A673 (cell line): ENCODE measurements around the gene ERF. TPM values are rescaled to one million over a fixed set of nuclear protein-coding genes. Genes with fewer than 3 reads are reported as not detected.

ENCODE experiments used
- BruUV-seq: library from RNA; stranded (reverse); fragments of 400-500 nt; replicated peaks from 2 replicates; lab custom pipeline; 2021; lab: Mats Ljungman, UMichigan
- CTCF ChIA-PET: fragments of 300-600 bp; sonication (Branson Sonifier 250); formaldehyde crosslinking; loops from one replicate; lab custom pipeline; 2022; ENCODE audit warnings: antibody characterized with exemption; lab: Charles Lee
- POLR2A ChIA-PET: fragments of 300-600 bp; sonication (Branson Sonifier 250); formaldehyde crosslinking; loops from one replicate; lab custom pipeline; 2022; ENCODE audit warnings: antibody characterized with exemption; ENCODE audit not compliant: low non-redundant PET; lab: Charles Lee
- DNase-seq: peaks from one replicate; pipeline ENCODE4 v3.0.0-alpha.2; 2015; ENCODE audit warnings: low spot score
- H3K27ac ChIP-seq: fragments of 200-600 bp; sonication (generic); 2 replicates; pipeline ENCODE4 v1.5.1; 2016; ENCODE audit warnings: mixed run types, low read depth, mild to moderate bottlenecking, mixed read lengths, antibody characterized with exemption, low read length; ENCODE audit not compliant: poor library complexity, severe bottlenecking
- H3K27me3 ChIP-seq: fragments of 200-600 bp; sonication (generic); replicated peaks from 2 replicates; pipeline ENCODE4 v1.6.1; 2017; ENCODE audit warnings: mixed run types, low read depth, mild to moderate bottlenecking, mixed read lengths, antibody characterized with exemption, low read length; ENCODE audit not compliant: insufficient read depth, poor library complexity
- H3K36me3 ChIP-seq: fragments of 200-600 bp; sonication (generic); 2 replicates; pipeline ENCODE4 v1.6.1; 2016; ENCODE audit warnings: mixed run types, mild to moderate bottlenecking, mixed read lengths, antibody characterized with exemption, low read length; ENCODE audit not compliant: insufficient read depth, poor library complexity, severe bottlenecking
- H3K4me1 ChIP-seq: fragments of 200-600 bp; sonication (generic); 2 replicates; pipeline ENCODE4 v1.6.1; 2017; ENCODE audit warnings: mixed run types, mild to moderate bottlenecking, mixed read lengths, antibody characterized with exemption, low read length; ENCODE audit not compliant: insufficient read depth, poor library complexity, severe bottlenecking
- H3K4me3 ChIP-seq: fragments of 200-600 bp; sonication (generic); 2 replicates; pipeline ENCODE4 v1.5.1; 2016; ENCODE audit warnings: low read depth, mixed run types, mild to moderate bottlenecking, mixed read lengths, low read length; ENCODE audit not compliant: poor library complexity, severe bottlenecking
- H3K9me3 ChIP-seq: fragments of 200-600 bp; sonication (generic); 2 replicates; pipeline ENCODE4 v1.6.1; 2016; ENCODE audit warnings: mixed run types, low read depth, mild to moderate bottlenecking, mixed read lengths, antibody characterized with exemption, low read length; ENCODE audit not compliant: poor library complexity, severe bottlenecking
- EZH2 ChIP-seq: fragments of 200-600 bp; sonication (generic); IDR thresholded peaks from 2 replicates; pipeline ENCODE4 v1.6.1; 2017; ENCODE audit warnings: borderline replicate concordance, low read depth, mild to moderate bottlenecking, mixed read lengths, antibody characterized with exemption, low read length; ENCODE audit not compliant: poor library complexity, severe bottlenecking
- intact Hi-C: fragments of 100-400 bp; cut with micrococcal nuclease; formaldehyde crosslinking; loops from one replicate; pipeline ENCODE4 v1.10.0; 2022; ENCODE audit not compliant: unreplicated experiment
- total RNA-seq: library from RNA; stranded (reverse); gene quantifications from 2 replicates; pipeline ENCODE4 v1.2.3, GENCODE V29; 2021
- TF ChIP-seq, protein P1 (sequence below): fragments of 300-800, 200-600 bp; sonication (generic); conservative IDR thresholded peaks from 2 replicates; pipeline ENCODE4 v1.5.1; 2017; ENCODE audit warnings: low read depth, mild to moderate bottlenecking, antibody characterized with exemption, low read length, moderate library complexity, mixed read lengths

ERF gene
- total RNA-seq, 1 experiment from 2014 or later, result 164 TPM

DNA sequence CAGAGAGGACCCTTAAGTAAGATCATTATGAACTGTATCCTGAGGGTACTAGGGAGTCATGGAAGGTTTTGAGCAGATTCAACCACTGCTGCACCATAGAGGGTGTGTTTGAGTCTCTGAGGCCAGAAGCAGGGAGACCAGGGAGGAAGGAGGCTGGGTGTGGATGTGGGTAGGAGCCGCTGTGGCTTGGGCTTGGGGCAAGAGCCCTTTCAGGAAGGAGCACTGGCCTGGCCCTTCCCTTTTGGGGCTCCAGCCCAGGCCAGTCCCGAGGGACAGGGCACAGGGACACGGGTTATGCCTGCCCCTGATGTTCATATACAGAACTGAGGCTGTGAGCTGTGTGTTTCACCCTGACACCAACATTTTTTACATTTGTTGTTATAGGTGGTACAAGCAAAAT lies 21.4 kb upstream of the ERF start:
- Histone ChIP-seq H3K4me1 (peaks cover 22% of the 10 kb centered on the region), H3K4me3 (no peak overlapping the region), H3K27ac (peak overlapping the region; percentile 49), H3K9me3 (no peaks in the 10 kb centered on the region), H3K27me3 (no peaks in the 10 kb centered on the region), H3K36me3 (peaks cover 8% of the 10 kb centered on the region)
- DNase-seq, result no peak
- TF ChIP-seq, protein P1, sequence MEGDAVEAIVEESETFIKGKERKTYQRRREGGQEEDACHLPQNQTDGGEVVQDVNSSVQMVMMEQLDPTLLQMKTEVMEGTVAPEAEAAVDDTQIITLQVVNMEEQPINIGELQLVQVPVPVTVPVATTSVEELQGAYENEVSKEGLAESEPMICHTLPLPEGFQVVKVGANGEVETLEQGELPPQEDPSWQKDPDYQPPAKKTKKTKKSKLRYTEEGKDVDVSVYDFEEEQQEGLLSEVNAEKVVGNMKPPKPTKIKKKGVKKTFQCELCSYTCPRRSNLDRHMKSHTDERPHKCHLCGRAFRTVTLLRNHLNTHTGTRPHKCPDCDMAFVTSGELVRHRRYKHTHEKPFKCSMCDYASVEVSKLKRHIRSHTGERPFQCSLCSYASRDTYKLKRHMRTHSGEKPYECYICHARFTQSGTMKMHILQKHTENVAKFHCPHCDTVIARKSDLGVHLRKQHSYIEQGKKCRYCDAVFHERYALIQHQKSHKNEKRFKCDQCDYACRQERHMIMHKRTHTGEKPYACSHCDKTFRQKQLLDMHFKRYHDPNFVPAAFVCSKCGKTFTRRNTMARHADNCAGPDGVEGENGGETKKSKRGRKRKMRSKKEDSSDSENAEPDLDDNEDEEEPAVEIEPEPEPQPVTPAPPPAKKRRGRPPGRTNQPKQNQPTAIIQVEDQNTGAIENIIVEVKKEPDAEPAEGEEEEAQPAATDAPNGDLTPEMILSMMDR, result no peak
- TF ChIP-seq EZH2, result no peak
- intact Hi-C loops, result no loop called here
- CTCF ChIA-PET, result no interaction called here
- POLR2A ChIA-PET, result no interaction called here
- BruUV-seq, result no TSS peak

DNA sequence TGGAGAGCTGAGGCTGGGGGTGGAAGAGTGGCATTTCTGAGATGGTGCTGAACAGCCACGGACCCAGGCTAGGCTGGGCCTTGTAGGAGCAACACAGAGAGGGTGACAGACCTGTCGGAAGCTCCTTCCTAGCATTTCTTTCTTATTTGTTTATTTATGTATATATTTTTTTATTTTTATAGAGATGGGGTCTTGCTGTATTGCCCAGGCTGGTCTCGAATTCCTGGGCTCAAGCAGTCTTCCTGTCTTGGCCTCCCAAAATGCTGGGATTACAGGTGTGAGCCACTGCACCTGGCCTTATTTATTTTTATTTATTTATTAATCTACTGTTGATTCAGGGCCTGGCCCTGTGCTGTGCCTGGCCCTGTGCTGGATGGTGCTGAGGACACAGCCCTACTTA lies 20.6 kb upstream of the ERF start:
- BruUV-seq, result no TSS peak
- CTCF ChIA-PET, result no interaction called here
- peaks cover 8% of the 10 kb centered on the region for H3K36me3 ChIP-seq
- no peaks in the 10 kb centered on the region for H3K27me3 ChIP-seq
- H3K4me3 ChIP-seq, result no peak overlapping the region
- DNase-seq, result no peak
- intact Hi-C loops, result no loop called here
- no peaks in the 10 kb centered on the region for H3K9me3 ChIP-seq
- peak overlapping the region; percentile 49 for H3K27ac ChIP-seq
- POLR2A ChIA-PET, result no interaction called here
- H3K4me1 ChIP-seq, result peaks cover 22% of the 10 kb centered on the region
- TF ChIP-seq, protein P1, result no peak
- no peak for TF ChIP-seq EZH2

DNA sequence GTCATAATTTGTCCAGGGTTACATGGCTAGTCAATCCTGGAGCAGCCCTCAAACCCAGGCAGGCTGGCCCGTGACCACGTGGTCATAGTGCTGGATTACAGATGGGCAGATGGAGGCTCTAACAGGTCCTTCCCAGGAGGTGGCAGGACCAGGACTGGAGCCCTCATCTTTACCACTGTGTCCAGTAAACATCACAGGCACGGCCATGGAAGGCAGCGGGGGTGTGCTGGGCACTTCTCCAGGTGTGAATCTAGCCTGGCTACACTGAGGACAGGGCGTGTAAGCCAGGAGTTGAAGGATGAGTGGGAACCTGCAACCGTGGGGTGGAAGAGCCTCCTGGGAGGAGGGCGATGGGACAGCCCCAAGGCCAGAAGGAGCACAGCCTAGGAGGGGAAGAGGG lies 20.2 kb upstream of the ERF start:
- DNase-seq, result no peak
- Histone ChIP-seq H3K9me3 (no peaks in the 10 kb centered on the region), H3K27me3 (no peaks in the 10 kb centered on the region), H3K4me1 (peaks cover 26% of the 10 kb centered on the region), H3K4me3 (no peak overlapping the region), H3K27ac (peak overlapping the region; percentile 34), H3K36me3 (peaks cover 8% of the 10 kb centered on the region)
- BruUV-seq, result no TSS peak
- intact Hi-C loops, result no loop called here
- ChIA-PET POLR2A (no interaction called here), CTCF (no interaction called here)
- TF ChIP-seq, protein P1, result no peak
- TF ChIP-seq EZH2, result no peak
